HFF-Myc (cell line): Measurements from ENCODE around the gene WDR5.

Experiments
- DNase-seq: peaks from one replicate; pipeline ENCODE4 v3.0.0-alpha.2; 2011; ENCODE audit warnings: low read depth; ENCODE audit errors: extremely low read depth
- H3K4me3 ChIP-seq: replicated peaks from 2 replicates; pipeline ENCODE4 v1.5.1; 2011; ENCODE audit warnings: low read depth, mild to moderate bottlenecking, control low read depth, low read length
- CTCF ChIP-seq: IDR thresholded peaks from 2 replicates; pipeline ENCODE4 v1.5.1; 2012; ENCODE audit warnings: mild to moderate bottlenecking, low read depth, low read length, control low read depth; ENCODE audit errors: missing control alignments

WDR5 gene

GRCh38 chr9:134185536-134186011 lies 49.7 kb downstream of the WDR5 start:
- no peak for DNase-seq
- TF ChIP-seq CTCF, result no peak
- H3K4me3 ChIP-seq, result no peak overlapping the region

- TF ChIP-seq CTCF, result no peak
Measured at GRCh38 chr9:134186471-134187109, 50.7 kb downstream of the WDR5 start.

GRCh38 chr9:134187110-134187531 lies 51.2 kb downstream of the WDR5 start:
- TF ChIP-seq CTCF, result no peak
- H3K4me3 ChIP-seq, result no peak overlapping the region
- DNase-seq, result no peak

More at GRCh38 chr9:134186471-134187109, 50.7 kb downstream of the WDR5 start:
- no peak for DNase-seq
- H3K4me3 ChIP-seq, result no peak overlapping the region

GRCh38 chr9:134187891-134188385 lies 52.1 kb downstream of the WDR5 start:
- TF ChIP-seq CTCF, result no peak
- no peak overlapping the region for H3K4me3 ChIP-seq
- no peak for DNase-seq

- TF ChIP-seq CTCF, result no peak
- H3K4me3 ChIP-seq, result no peak overlapping the region
- no peak for DNase-seq
Measured at GRCh38 chr9:134188386-134189144, 52.7 kb downstream of the WDR5 start.

- TF ChIP-seq CTCF, result no peak
- no peak overlapping the region for H3K4me3 ChIP-seq
- no peak for DNase-seq
Measured at GRCh38 chr9:134189145-134189469, 53.2 kb downstream of the WDR5 start.
